GM12892 (cell line): ENCODE results near the gene RASA2.

Experiments used
- POLR2A ChIP-seq: IDR thresholded peaks from 2 replicates; pipeline ENCODE4 v1.6.1; 2011; ENCODE audit warnings: low read depth, low read length, control low read depth
- POLR2AphosphoS5 ChIP-seq: IDR thresholded peaks from 2 replicates; pipeline ENCODE4 v1.6.1; 2011; ENCODE audit warnings: low read depth, low read length, control low read depth
- TAF1 ChIP-seq: IDR thresholded peaks from 2 replicates; pipeline ENCODE4 v1.6.1; 2011; ENCODE audit warnings: low read depth, mild to moderate bottlenecking, control low read depth, low read length, borderline replicate concordance

DNA sequence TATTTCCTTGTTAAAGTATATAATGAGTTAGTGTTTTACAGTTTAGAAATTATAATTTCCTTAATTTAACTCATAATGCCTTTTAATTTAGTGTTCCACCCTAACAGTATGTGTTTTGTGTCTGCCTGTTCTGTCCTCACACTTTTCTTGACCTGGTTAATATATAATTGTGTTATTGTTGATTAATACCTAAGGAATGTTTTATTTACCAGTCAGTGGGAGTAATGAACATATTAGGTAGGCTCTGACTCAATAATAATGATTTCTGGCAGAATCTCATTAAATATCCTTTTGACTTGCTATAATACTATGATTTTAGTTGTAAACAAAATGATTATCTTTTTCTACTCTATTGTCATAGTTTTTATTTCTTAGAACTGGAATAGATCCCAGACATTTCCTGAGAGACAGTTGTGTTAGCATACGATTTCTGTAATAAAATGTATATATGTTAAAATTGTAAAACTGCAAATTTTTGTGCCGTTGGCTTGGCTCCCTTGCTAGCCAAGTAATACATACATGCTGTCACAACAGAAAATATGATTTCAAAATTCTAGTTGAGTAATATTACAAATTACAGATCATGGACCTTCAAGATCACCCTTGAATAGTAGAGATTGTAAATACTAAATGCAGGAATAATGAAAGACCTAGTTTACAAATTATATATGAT lies 51.9 kb downstream of the RASA2 start:
- TF ChIP-seq POLR2A (no peak), TAF1 (no peak), POLR2AphosphoS5 (no peak)
